Coronary artery (tissue), 2 donors: ENCODE data around the gene ANXA10.

ENCODE experiments used
- DNase-seq: peaks from one replicate; pipeline ENCODE4 v3.0.0-alpha.2; 2017; ENCODE audit warnings: low spot score
- H3K27ac ChIP-seq, 2 donors: fragments of 200-600 bp; sonication (generic); one replicate each; pipeline ENCODE4 v1.5.1; 2016 to 2019
- H3K4me3 ChIP-seq: fragments of 200-600 bp; sonication (generic); 2 replicates; pipeline ENCODE4 v1.5.1; 2016; ENCODE audit warnings: mild to moderate bottlenecking, moderate library complexity
- TF ChIP-seq, protein P1 (sequence below): fragments of 200-600 bp; sonication (generic); IDR thresholded peaks from one replicate; pipeline ENCODE4 v1.5.1; 2019; ENCODE audit warnings: antibody characterized with exemption

ANXA10 gene

DNA sequence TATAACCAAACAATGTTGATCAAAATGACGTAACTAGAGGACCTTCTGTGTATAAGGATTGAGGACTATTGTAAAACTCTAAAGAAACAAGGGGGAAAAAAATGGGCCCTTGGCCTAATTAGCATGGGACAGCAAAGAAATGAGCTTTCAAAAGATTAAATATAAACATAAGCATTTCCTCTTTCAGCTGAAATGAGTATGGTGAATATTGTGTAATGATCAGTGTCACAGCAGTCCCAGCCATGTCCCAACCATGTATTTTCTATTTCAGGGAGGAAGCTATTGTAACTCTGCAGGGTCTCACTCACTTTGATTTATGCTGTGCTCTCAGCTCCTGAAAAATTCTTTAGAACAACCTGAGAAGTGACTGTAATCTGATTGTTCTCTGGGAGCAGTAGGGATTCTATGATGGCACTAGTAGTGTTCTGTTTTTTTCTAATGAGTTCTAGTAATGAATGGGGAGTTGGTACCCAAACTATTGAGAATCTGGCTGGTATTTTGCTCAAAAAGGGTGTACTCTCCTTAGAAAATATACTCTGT lies 25.8 kb downstream of the ANXA10 start:
- TF ChIP-seq, protein P1, sequence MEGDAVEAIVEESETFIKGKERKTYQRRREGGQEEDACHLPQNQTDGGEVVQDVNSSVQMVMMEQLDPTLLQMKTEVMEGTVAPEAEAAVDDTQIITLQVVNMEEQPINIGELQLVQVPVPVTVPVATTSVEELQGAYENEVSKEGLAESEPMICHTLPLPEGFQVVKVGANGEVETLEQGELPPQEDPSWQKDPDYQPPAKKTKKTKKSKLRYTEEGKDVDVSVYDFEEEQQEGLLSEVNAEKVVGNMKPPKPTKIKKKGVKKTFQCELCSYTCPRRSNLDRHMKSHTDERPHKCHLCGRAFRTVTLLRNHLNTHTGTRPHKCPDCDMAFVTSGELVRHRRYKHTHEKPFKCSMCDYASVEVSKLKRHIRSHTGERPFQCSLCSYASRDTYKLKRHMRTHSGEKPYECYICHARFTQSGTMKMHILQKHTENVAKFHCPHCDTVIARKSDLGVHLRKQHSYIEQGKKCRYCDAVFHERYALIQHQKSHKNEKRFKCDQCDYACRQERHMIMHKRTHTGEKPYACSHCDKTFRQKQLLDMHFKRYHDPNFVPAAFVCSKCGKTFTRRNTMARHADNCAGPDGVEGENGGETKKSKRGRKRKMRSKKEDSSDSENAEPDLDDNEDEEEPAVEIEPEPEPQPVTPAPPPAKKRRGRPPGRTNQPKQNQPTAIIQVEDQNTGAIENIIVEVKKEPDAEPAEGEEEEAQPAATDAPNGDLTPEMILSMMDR, result no peak
- no peak for DNase-seq
- H3K4me3 ChIP-seq, result no peak overlapping the region
- no peak overlapping the region for H3K27ac ChIP-seq

DNA sequence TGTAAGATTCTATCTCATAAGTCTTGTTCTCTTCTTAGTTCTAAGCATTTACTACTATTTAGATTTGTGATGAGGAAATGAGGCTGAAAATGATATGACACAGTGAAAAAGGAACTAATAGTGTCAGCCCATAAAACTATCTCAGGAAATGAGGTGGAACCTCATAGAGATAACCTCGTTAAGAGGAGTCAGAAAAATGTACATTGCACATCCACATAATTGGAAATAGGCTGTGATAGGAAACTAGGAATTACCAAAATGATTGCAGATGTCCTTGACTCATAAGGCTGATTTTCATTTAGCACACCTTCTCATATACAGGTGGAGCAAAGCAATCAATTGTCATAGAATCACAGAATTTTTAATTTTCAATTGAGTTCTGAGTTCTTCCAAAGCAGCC lies 26.8 kb downstream of the ANXA10 start:
- TF ChIP-seq, protein P1, result no peak
- no peak overlapping the region for H3K27ac ChIP-seq
- H3K4me3 ChIP-seq, result no peak overlapping the region
- no peak for DNase-seq

DNA sequence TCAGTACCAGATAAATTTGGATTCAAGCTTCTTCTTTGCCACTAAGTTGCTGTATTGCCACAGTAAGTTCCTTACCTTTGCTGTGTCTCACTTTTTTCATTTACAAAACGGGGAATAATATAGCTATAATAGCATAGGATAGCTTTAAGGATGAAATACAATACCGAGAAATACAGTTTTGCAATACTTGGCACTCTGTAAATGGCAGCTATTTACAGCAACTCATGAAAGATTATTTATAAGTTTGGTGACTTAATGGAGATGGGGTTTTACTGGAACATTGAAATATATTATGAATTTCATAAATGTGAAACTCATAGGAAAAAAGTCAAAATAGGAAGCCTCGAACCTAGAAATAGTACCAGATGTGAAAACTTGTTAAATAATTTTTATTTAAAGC lies 27.6 kb downstream of the ANXA10 start:
- no peak overlapping the region for H3K27ac ChIP-seq
- DNase-seq, result no peak
- TF ChIP-seq, protein P1, result no peak
- no peak overlapping the region for H3K4me3 ChIP-seq

DNA sequence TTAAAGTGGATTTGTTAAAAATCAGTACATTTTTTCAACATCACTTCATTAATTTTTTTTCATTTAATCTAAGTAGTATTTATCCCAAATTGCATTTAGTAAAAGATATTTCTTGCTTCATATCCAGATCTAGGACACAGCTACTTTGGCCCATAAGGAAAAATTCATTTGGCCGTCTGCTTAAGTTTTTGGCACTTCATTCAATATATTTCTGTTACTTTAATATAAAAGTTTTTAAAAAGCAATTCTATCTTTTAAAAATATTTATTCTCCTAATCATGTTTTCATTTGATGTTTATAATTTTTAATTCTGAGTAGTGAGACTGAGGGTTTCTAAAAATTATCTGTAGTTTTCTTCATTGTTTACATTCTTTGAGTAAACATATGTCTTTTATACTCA lies 28.5 kb downstream of the ANXA10 start:
- no peak for DNase-seq
- Histone ChIP-seq H3K27ac (no peak overlapping the region), H3K4me3 (no peak overlapping the region)
- TF ChIP-seq, protein P1, result no peak

DNA sequence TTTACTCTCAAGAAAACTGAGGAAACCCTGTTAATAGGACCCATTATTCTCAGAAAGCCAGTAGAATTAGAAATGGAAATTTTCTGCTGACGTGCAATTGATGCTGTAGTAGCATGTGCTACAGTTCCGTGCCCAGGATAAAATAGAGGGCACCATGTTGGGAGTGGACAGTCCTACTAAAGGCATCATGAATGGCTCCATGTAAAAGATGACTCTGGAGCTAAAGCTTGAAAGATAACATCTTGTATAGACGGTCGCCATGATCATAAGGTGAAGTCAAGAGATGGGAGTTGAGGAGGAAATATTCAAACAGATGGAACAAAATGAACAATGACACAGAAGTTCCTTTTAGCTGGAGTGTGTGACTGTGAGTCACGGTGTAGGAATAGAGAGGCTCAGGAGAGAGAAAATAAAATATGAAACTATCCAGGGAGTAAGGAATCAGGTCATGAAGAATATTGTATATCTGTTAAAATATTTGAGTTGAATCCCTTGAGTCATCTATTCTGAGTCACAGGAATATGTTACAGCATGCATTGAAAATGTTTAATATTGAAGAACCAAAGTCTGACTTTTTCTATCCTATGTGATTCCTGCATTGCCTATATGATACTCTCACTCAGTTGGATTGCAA lies 31.8 kb downstream of the ANXA10 start:
- no peak overlapping the region for H3K27ac ChIP-seq
- TF ChIP-seq, protein P1, result no peak
- no peak overlapping the region for H3K4me3 ChIP-seq
- no peak for DNase-seq

DNA sequence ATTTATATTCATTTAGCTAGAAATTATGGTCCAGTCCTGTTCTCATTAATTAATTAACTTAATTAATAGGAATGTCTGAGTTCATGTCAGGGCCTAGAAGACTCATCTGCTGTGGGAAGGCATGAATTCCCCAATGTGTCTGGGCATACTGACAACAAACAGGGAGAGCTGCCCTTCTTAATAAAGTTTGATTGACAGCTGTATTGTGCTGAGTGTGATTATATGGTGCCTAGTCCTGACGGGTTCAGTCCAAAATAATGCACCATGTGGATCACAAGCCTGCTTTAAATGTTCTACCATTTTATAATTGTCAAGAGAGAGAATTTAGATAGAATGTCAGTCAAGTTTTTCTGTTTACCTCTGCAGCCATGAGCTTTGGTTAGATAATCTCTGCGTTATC lies 34.6 kb downstream of the ANXA10 start:
- DNase-seq, result no peak
- Histone ChIP-seq H3K27ac (no peak overlapping the region), H3K4me3 (no peak overlapping the region)
- TF ChIP-seq, protein P1, result no peak

DNA sequence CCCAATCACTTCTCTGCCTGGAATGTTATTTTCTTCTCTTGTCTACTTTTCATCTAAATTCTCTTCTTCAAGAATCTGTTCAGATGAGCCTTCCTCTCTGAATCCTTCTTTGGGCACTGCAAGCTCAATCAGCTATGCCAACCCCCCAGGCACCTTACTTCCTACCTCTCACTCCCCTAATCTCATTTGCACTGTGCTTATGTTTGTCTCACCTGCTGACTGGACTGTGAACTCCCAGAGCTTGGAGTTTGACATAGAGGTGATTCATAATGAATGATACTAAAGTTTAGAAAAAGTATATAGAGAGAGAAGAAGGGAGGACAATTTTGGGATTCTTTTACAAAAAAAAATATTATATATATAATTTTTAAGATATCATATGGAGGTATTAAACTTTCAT lies 36.3 kb downstream of the ANXA10 start:
- Histone ChIP-seq H3K4me3 (no peak overlapping the region), H3K27ac (no peak overlapping the region)
- no peak for DNase-seq
- TF ChIP-seq, protein P1, result no peak
